Effector memory CD8-positive, alpha-beta T cell (primary cell): ENCODE data around the gene COQ10A.
A peak's percentile ranks its signal among the peaks of the same experiment; 100 is the strongest.

ENCODE experiments used
- ATAC-seq: fragments of 150-1000 bp; cut with Tn5 transposase; replicated peaks from 2 replicates; pipeline ENCODE4 v1.10.0; 2021; ENCODE audit warnings: mild to moderate bottlenecking, moderate library complexity
- DNase-seq, 3 experiments: peaks; one replicate each; pipeline ENCODE4 v3.0.0; 2021
- H3K27ac Mint-ChIP-seq, 2 donors: one replicate each; pipeline ENCODE4 v1.8.0; 2022; ENCODE audit warnings: mild to moderate bottlenecking in 2 of 2, mixed read lengths in 2 of 2, moderate library complexity in 2 of 2
- H3K27me3 Mint-ChIP-seq, 2 donors: one replicate each; pipeline ENCODE4 v1.8.0; 2022; ENCODE audit warnings: mixed read lengths in 2 of 2
- H3K36me3 Mint-ChIP-seq: one replicate; pipeline ENCODE4 v1.8.0; 2022; ENCODE audit warnings: mild to moderate bottlenecking, moderate library complexity, mixed read lengths; ENCODE audit not compliant: insufficient read depth
- H3K4me1 Mint-ChIP-seq, 2 donors: one replicate each; pipeline ENCODE4 v1.8.0; 2022; ENCODE audit warnings: low read depth in 2 of 2, mixed read lengths in 2 of 2
- H3K4me3 Mint-ChIP-seq, 2 donors: one replicate each; pipeline ENCODE4 v1.8.0; 2022; ENCODE audit warnings: mild to moderate bottlenecking in 2 of 2, mixed read lengths in 2 of 2, moderate library complexity in 2 of 2
- H3K9me3 Mint-ChIP-seq, 2 donors: one replicate each; pipeline ENCODE4 v1.8.0; 2022; ENCODE audit warnings: mixed read lengths in 2 of 2

Gene COQ10A

GRCh38 chr12:56317675-56318074 lies 50.9 kb downstream of the COQ10A start:
- peak overlapping the region in 1 of 2 donors; percentile 10 for H3K27ac Mint-ChIP-seq
- peaks cover 51% of the 10 kb centered on the region for H3K36me3 Mint-ChIP-seq
- H3K4me3 Mint-ChIP-seq: no peak overlapping the region

More at GRCh38 chr12:56317675-56318074, 50.9 kb downstream of the COQ10A start:
- Mint-ChIP-seq H3K9me3 (no peaks in the 10 kb centered on the region), H3K4me1 (peaks cover 9 to 13% of the 10 kb centered on the region in 2 donors), H3K27me3 (no peaks in the 10 kb centered on the region)
- ATAC-seq (no peak), DNase-seq (no peak)
